ENCODE data around the gene DDRGK1.
A peak's percentile ranks its signal among the peaks of the same experiment; 100 is the strongest.
"Not testable (repeated sequence)": the region's sequence is repeated elsewhere in the genome, so short reads cannot be mapped to it uniquely, and the experiment has no call there.

DDRGK1 gene

DNA sequence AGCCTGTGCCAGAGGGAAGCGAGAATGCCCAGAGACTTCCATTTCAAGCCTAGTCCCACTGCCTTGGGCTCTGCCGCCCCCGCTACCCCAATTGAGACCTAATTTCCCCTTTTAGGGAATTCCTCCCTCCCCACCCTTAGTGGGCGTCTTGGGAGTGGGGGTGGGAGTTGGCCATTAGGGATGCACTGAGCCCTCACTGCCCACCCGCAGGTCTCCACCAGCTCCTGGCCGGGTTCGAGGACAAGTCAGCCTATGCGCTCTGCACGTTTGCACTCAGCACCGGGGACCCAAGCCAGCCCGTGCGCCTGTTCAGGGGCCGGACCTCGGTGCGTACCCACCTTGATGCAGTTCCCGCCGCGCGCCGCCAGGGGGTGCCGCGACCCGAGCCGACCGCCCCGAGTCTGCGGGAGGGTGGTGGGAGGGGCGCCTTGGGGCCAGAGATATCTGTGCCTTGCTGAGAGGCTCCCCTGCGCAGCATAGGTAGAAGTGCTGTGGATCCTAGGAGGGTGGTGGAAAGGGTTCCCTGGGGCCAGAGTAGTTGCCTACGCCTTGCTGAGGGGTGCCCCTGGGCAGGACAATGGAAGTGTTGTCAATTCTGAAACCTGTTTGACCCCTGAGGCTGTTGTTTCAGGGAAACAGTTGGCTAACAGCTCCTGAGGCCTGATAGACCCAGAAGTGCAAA, 14.0 kb upstream of the DDRGK1 start:
- DNase-seq = peak in 25 of 51 donors; percentile 4 to 50 (median 23)

- not testable (repeated sequence) for DNase-seq
Observed at GRCh38 chr20:3215359-3215917, 11.0 kb upstream of the DDRGK1 start.

DNA sequence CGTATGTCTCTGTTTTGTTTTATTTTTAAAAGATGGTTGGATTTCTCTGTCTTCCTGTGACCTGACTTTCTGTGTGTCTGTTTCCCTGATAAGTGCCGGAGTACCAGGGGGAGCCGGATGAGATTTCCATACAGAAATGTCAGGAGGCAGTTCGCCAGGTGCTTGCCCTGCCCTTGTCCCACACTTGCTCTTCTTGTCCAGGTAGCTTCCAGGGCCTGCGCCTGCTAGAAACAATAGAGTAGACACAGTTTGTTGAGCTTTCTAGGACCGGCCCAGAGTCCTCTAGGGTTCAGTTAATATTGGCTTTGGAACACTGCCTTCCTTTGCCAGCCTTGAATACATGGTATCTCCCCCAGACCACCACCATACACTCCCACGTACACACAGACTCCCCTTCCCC, 8.7 kb upstream of the DDRGK1 start:
- no peak for DNase-seq

DNA sequence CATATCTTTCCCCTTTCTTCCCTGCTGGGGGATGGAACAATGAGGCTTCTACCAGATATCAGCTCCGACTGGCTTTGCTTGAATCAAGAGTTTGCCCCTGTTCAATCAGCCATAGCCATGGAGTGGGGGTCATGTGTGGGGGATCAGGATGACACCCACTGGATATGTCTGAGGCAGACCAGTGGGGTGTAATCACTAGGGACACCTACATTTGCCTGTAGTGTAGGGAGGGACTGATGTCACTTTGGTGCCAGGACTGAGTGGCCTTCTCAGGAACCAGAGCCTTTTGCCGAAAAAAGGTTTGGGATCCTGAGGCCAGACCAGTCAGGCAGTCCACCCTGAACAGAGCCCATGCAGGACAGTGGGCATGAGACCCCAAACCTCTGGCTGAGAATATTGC, 5.9 kb upstream of the DDRGK1 start:
- DNase-seq = no peak

- peak in 1 of 51 donors; percentile 38 for DNase-seq
Observed at GRCh38 chr20:3209946-3210317, 5.5 kb upstream of the DDRGK1 start.

DNA sequence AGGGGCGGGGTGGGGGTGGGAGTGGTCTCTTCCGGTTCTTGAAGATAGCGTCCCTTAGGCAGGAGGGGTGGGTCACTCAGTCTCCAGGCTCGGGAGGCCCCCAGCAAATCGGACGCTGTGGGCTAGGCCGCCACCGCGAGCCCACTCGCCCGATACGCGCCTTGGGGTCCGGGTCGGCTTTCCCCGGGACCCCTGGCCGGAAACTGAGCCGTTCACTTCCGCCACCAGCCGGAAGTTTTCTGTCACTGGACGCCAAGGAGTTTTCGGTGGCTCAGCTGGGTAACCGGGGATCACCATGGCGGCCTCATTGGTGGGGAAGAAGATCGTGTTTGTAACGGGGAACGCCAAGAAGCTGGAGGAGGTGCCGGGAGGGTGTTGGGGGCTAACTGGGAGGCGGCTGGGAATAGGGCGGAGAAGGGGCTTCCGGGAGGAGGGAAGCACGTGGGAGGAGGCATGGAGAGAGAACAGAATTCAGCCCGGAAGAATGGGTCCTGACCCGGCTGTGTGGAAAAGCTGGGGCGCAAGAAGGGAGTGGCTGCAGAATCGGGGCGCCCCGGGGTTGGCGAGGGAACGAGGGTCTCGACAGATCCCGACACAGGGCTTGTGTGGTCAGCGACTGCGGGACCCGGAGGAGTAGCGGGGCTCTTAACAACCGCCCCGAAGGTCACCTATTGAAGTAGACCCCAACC, 4.9 kb upstream of the DDRGK1 start, which contains the start of gene ITPA:
TSS of gene ITPA (plus strand) at position 242 of the 689 bp plus-strand sequence. CDS start at position 296, 54 bp downstream.
- peak in 41 of 51 donors; percentile 13 to 77 (median 40) for DNase-seq

DNA sequence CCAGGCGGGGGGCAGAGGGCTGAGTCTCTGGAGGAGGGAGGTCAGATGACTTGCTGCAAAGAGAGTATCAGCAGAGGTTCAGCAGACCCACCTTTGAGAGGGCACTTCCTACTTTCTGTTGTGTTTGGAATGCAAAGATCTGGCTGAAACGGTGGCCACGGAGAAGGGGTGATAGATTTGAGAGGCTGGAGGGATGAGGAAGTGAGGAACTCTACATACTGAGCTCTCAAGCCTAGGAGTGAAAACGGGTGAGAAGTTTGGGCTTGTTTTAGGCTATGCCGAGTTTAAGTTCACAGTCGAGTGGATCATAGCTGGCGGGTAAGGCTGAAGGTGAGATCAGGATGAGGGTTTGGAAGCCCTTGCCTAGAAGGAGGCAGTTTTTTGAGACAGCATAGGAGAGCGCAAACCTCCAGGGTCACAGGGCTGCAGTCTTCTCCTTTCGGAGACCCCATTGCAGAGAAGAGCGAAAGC, 4.3 kb upstream of the DDRGK1 start:
- peak in 4 of 51 donors; percentile 6 to 44 (median 24) for DNase-seq

DNA sequence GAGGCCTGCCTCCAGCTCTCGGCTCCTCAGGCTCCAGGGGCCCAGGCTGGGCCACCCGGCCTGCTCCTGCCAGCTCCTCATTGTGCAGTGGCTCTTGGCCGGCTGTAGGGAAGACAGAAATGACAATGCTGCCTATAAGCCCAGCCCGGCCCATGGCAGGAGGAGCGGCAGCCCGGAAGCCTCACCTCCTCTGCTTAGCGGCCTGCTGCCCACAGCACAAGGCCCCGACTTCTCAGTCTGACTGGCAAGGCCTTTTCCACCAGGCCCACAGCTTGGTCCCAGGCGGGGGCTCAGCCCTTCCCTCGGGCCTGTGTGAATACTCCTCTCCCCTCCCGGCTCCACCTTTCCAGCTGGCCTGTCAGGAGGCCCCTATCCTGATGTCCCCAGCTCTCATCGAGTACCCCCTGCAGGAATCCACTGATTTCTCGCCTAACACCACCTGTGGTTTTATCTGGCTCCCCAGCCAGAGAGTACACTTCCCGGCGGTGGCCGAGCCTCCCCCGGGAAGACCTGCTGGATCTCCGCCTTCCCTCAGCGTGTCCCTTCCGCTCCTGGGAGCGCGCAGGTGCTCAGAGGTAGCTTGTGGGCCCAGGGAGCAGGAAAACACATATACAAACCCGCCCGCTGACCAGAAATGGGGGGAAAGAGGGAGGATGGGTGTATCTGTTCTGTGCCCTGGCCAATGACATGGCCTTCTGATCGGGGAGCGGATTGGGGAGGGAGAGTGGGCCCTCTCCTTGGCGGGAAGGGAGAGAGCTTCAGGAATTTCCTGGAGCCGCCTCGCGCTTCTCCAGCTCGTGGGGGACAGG, 963 bp downstream of the DDRGK1 start:
- peak in 16 of 51 donors; percentile 7 to 71 (median 31) for DNase-seq

DNA sequence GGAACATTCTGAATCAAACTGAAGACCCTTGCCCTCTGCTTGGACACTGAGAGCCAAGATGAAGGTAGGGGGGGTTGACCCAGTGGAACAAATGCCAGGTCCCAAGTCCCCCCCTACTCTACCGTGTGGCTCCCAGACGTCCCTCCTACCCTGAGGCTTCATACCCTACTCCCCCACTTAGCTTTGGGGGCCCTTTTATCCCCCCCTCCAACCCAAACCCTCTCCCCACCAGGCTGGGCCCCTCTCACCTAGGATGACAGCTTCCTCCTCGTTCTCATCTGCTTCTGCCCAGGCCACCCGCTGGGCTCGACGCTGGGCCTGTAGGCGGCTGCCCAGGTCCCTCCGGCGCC, 1.5 kb downstream of the DDRGK1 start:
- DNase-seq = no peak

DNA sequence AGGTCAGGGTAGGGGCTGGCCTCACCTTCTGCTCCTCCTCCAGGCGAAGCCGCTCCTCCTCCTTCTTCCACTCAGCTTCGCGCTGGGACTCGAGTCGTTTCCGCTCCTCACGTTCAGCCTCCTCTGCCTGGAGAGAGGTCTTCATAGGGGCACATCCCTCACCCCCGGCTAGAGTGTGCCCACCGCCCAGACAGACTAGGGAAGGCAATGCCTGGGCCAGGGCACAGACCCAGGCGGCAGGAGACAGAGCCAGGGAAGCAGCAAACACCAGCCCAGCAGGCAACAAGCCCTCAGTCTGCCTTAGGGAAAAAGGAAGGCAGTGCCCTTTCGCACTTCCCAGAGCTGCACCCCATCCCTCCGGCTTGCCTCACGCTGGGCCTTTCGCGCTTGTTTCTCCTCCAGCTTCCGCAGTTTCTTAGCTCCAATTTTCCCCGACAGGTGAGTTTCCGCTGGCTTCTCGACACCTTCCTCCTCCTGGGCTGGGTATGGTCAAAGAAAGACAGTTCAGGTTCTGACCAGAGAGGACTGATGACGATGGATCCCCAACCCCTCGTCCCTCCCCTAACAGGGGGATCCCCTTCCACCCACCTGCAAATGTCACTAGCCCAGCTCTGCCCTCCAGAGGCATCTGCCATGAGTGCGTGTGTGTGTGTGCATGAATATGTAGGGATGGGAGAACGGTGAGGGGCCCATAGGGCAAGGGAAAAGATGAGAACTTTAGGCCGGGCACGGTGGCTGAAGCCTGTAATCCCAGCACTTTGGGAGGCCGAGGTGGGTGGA, 4.3 kb downstream of the DDRGK1 start:
- no peak for DNase-seq

DNA sequence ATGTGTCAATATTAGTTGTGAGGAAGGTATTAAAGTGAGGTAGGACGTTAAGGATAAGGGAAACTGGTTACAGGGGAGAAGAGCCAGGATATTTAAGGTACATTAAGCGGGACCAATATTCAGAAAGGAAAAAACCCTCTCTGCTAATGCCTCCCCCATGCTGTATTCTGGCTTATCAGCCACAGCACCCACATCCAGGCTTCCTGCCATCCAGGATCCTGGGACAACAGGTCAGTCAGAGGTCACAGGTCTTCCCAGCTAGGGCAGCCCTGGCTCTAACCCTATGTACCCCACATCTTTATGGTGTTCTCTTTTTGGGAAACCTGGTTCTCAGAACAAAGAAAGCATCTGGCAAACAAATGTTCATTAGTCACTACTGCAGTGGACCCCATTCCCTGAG, 5.3 kb downstream of the DDRGK1 start:
- no peak for DNase-seq

DNA sequence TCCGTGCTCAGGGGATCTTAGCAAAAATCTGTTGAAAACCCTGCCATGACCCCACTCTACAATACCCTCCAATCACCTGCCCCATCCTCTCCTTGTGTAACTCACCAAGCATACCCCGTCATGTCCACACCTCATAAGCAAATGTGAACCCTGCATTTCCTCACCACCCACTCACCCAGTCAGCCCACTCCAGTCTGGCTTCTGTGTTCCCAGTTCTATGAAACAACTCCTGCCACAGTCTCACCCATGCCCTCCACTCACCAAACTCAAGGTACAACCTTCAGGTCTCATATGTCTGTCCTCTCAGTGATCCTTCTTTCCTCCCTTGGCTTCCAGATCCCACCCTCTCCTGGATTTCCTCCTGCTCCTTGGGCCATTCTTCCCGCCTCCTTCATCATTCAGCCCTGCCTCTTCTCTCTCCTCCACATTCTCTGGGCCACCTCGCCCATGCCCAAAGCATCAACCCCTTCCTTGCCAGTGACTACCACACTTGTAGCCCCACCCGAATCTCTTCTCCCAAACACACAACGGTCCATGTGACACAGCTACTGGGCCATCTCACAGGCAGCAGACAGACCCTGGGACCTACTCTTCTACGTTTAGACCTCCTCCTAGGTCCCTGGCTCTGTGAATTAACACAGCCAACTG, 8.8 kb downstream of the DDRGK1 start:
- no peak for DNase-seq

- DNase-seq = no peak
Observed at GRCh38 chr20:3194617-3195280, 9.7 kb downstream of the DDRGK1 start.

DNA sequence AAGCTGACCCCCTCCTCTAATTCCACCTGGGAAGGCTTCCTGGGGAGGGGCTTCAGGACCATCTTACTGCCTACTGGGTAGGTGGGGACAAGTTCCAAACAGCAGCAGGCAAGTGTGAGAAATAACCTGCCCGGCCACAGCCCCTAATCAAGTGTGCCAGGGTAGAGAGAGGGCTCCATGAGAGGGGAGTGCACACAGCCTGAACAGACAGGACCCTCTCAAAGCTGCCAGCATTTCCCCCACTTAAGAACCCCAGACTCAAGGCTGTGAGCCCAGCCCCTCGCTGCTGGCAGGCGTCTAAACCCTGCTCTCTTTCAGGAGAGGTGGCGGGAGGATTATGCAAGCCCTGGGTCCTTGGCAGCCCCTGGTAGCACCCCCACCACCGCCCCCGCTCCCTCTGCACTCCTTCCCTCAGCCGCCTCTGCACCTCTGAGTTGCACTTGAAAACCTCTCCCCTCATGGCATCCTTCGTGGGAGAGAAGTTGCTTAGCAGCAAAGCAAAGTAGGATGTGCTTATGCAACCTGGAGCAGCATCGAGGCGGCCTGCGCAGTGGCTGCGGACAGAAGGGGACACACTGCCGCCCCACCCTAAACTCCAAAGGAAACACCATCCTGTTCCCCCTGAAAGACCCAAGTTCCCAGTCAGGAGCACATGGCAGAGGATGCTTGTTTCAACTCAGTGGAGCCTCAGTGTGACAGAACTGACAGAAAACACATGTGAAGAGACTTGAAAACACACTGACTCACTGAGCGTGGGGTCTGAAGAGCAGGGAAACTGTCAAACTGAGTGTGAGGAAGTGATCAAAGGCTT, 10.5 kb downstream of the DDRGK1 start:
- peak in 5 of 51 donors; percentile 23 to 72 (median 36) for DNase-seq

DNA sequence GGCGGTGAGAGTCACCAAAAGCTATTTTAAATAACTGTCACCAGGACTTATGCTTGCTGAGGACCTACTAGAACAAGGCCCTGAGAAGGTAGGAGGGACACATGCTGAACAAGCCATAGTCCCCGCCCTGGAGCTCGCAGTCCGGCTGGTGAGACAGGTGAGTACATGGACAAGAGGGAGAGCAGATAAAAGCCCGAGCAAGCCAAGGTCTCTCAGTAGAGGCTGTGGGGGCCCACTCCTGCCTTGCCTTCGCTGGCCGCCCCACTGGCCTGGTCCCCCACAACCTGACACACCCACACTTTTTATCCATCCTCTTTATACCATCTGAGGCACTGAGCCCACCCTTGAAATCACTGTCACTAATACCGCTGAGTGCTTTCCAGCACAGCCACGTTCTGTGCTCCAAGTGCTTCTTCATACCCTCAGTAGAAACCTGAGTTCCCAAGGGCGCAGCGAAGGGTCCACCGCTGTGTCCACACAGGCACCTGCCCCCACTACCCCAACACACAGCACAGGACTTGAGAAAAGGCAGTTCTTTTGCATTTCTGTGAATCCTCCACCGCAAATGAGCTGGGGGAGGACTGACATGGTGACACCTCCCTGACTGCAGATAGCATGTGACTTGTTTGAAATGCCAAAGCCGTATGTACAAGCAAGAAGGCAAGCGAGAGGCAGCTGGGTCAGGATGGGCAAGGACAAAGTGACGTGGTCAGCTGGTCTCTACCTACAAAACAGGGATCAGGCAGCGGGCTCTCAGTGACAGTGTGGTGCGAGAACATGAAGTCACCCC, 12.1 kb downstream of the DDRGK1 start:
- no peak for DNase-seq

GRCh38 chr20:3190681-3191111, 13.8 kb downstream of the DDRGK1 start:
- no peak for DNase-seq

DNA sequence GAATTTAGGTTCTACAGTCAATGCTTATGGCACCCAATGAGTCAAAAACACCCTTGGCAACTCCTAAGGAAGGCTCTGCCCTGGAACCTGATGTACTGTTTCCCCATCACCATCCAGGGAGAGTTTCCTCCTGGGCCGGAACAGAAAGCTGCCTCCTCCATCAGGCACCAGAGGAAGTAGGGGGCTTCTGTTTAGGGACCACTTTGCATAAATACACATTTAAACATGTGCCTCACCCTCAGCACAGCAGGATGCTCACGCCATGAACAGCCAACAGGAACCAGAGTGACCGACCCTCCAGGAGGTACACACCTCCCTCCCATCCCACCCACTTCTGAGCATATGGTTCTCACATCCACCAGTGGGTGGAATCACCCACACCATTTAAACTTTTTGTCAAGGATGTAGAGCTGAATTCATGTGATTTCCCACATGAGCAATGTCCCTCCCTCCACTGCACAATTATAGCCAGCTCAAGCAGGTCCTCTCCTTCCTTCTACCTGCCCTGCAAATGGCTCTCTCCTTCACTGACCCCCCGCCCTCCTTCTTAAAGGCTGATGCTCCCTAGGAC, 14.8 kb downstream of the DDRGK1 start:
- peak in 1 of 51 donors; percentile 57 for DNase-seq

Data from hypothalamus (tissue), 51 donors.